HG02759 (cell line): ENCODE measurements around the gene PRR19.
"Not testable (repeated sequence)": the region's sequence is repeated elsewhere in the genome, so short reads cannot be mapped to it uniquely, and the experiment has no call there.

Source experiments
- ATAC-seq: cut with Tn5 transposase; IDR thresholded peaks from one replicate; pipeline ENCODE4 v1.9.1; 2021; ENCODE audit warnings: mild to moderate bottlenecking, moderate library complexity; ENCODE audit not compliant: unreplicated experiment

Gene PRR19

GRCh38 chr19:42301646-42302203 is at the start of gene PRR19:
Gene PRR19, plus strand, starts transcription at chr19:42302132. Its CDS starts 7,453 bp downstream, at chr19:42309585.
- peak; percentile 12 for ATAC-seq

- no peak for ATAC-seq
These were observed 49.3 kb upstream of the PRR19 start for GRCh38 chr19:42252365-42253244.

- peak; percentile 24 for ATAC-seq
These were observed 48.5 kb upstream of the PRR19 start for GRCh38 chr19:42253245-42254088.

- peak; percentile 33 for ATAC-seq
These were observed 47.7 kb upstream of the PRR19 start for GRCh38 chr19:42254089-42254849.

GRCh38 chr19:42254850-42255765 is 46.8 kb upstream of the PRR19 start, which contains the start of gene ERF:
Gene ERF, minus strand, starts transcription at chr19:42255128. Its CDS starts 129 bp downstream, at chr19:42254999.
- ATAC-seq, result peak; percentile 71

GRCh38 chr19:42255766-42256745 is 45.9 kb upstream of the PRR19 start:
- no peak for ATAC-seq

- not testable (repeated sequence) for ATAC-seq
These were observed 44.1 kb upstream of the PRR19 start for GRCh38 chr19:42257842-42258241.

GRCh38 chr19:42261763-42262162 is 40.2 kb upstream of the PRR19 start:
- no peak for ATAC-seq

- ATAC-seq, result not testable (repeated sequence)
These were observed 35.8 kb upstream of the PRR19 start for GRCh38 chr19:42266105-42266504.

- ATAC-seq, result not testable (repeated sequence)
These were observed 34.9 kb upstream of the PRR19 start for GRCh38 chr19:42266928-42267603.

GRCh38 chr19:42267644-42268141 is 34.2 kb upstream of the PRR19 start:
- no peak for ATAC-seq

- peak; percentile 62 for ATAC-seq
These were observed 33.7 kb upstream of the PRR19 start for GRCh38 chr19:42268142-42268703.

GRCh38 chr19:42268704-42269477 is 33.0 kb upstream of the PRR19 start, which contains the start of gene CIC:
Gene CIC, plus strand, starts transcription at chr19:42269252. Its CDS starts 2,532 bp downstream, at chr19:42271784.
- peak; percentile 79 for ATAC-seq

GRCh38 chr19:42269478-42270345 is 32.2 kb upstream of the PRR19 start:
- no peak for ATAC-seq

- ATAC-seq, result no peak
These were observed 31.4 kb upstream of the PRR19 start for GRCh38 chr19:42270346-42271044.
